A673 (cell line): ENCODE data around the gene SHQ1. TPM values are rescaled to one million over a fixed set of nuclear protein-coding genes. Genes with fewer than 3 reads are reported as not detected.

Experiments used
- BruUV-seq: library from RNA; stranded (reverse); fragments of 400-500 nt; replicated peaks from 2 replicates; lab custom pipeline; 2021; lab: Mats Ljungman, UMichigan
- CTCF ChIA-PET: fragments of 300-600 bp; sonication (Branson Sonifier 250); formaldehyde crosslinking; loops from one replicate; lab custom pipeline; 2022; ENCODE audit warnings: antibody characterized with exemption; lab: Charles Lee
- POLR2A ChIA-PET: fragments of 300-600 bp; sonication (Branson Sonifier 250); formaldehyde crosslinking; loops from one replicate; lab custom pipeline; 2022; ENCODE audit warnings: antibody characterized with exemption; ENCODE audit not compliant: low non-redundant PET; lab: Charles Lee
- DNase-seq: peaks from one replicate; pipeline ENCODE4 v3.0.0-alpha.2; 2015; ENCODE audit warnings: low spot score
- H3K27ac ChIP-seq: fragments of 200-600 bp; sonication (generic); 2 replicates; pipeline ENCODE4 v1.5.1; 2016; ENCODE audit warnings: mixed run types, low read depth, mild to moderate bottlenecking, mixed read lengths, antibody characterized with exemption, low read length; ENCODE audit not compliant: poor library complexity, severe bottlenecking
- H3K27me3 ChIP-seq: fragments of 200-600 bp; sonication (generic); replicated peaks from 2 replicates; pipeline ENCODE4 v1.6.1; 2017; ENCODE audit warnings: mixed run types, low read depth, mild to moderate bottlenecking, mixed read lengths, antibody characterized with exemption, low read length; ENCODE audit not compliant: insufficient read depth, poor library complexity
- H3K36me3 ChIP-seq: fragments of 200-600 bp; sonication (generic); 2 replicates; pipeline ENCODE4 v1.6.1; 2016; ENCODE audit warnings: mixed run types, mild to moderate bottlenecking, mixed read lengths, antibody characterized with exemption, low read length; ENCODE audit not compliant: insufficient read depth, poor library complexity, severe bottlenecking
- H3K4me1 ChIP-seq: fragments of 200-600 bp; sonication (generic); 2 replicates; pipeline ENCODE4 v1.6.1; 2017; ENCODE audit warnings: mixed run types, mild to moderate bottlenecking, mixed read lengths, antibody characterized with exemption, low read length; ENCODE audit not compliant: insufficient read depth, poor library complexity, severe bottlenecking
- H3K4me3 ChIP-seq: fragments of 200-600 bp; sonication (generic); 2 replicates; pipeline ENCODE4 v1.5.1; 2016; ENCODE audit warnings: low read depth, mixed run types, mild to moderate bottlenecking, mixed read lengths, low read length; ENCODE audit not compliant: poor library complexity, severe bottlenecking
- H3K9me3 ChIP-seq: fragments of 200-600 bp; sonication (generic); 2 replicates; pipeline ENCODE4 v1.6.1; 2016; ENCODE audit warnings: mixed run types, low read depth, mild to moderate bottlenecking, mixed read lengths, antibody characterized with exemption, low read length; ENCODE audit not compliant: poor library complexity, severe bottlenecking
- CTCF ChIP-seq: fragments of 300-800, 200-600 bp; sonication (generic); conservative IDR thresholded peaks from 2 replicates; pipeline ENCODE4 v1.5.1; 2017; ENCODE audit warnings: low read depth, mild to moderate bottlenecking, antibody characterized with exemption, low read length, moderate library complexity, mixed read lengths
- EZH2 ChIP-seq: fragments of 200-600 bp; sonication (generic); IDR thresholded peaks from 2 replicates; pipeline ENCODE4 v1.6.1; 2017; ENCODE audit warnings: borderline replicate concordance, low read depth, mild to moderate bottlenecking, mixed read lengths, antibody characterized with exemption, low read length; ENCODE audit not compliant: poor library complexity, severe bottlenecking
- intact Hi-C: fragments of 100-400 bp; cut with micrococcal nuclease; formaldehyde crosslinking; loops from one replicate; pipeline ENCODE4 v1.10.0; 2022; ENCODE audit not compliant: unreplicated experiment
- total RNA-seq: library from RNA; stranded (reverse); gene quantifications from 2 replicates; pipeline ENCODE4 v1.2.3, GENCODE V29; 2021

The SHQ1 gene
- total RNA-seq, 1 experiment from 2014 or later: 24.3 TPM

- H3K9me3 ChIP-seq: no peaks in the 10 kb centered on the region
- ChIA-PET POLR2A (no interaction called here), CTCF (no interaction called here)
- H3K4me1 ChIP-seq: peaks cover 39% of the 10 kb centered on the region
- intact Hi-C loops: loop anchor here (2.0 to 10.0 kb wide), 7 partner anchors 98 to 1096 kb away; partner anchors contain the start of genes EIF4E3 and RYBP
- H3K36me3 ChIP-seq: no peaks in the 10 kb centered on the region
- no TSS peak for BruUV-seq
- H3K27ac ChIP-seq: peak overlapping the region; percentile 71
- no peaks in the 10 kb centered on the region for H3K27me3 ChIP-seq
- TF ChIP-seq CTCF (no peak), EZH2 (no peak)
- no peak overlapping the region for H3K4me3 ChIP-seq
- DNase-seq: peak; percentile 65
Measured at GRCh38 chr3:72820415-72820814, 27.8 kb downstream of the SHQ1 start.

DNA sequence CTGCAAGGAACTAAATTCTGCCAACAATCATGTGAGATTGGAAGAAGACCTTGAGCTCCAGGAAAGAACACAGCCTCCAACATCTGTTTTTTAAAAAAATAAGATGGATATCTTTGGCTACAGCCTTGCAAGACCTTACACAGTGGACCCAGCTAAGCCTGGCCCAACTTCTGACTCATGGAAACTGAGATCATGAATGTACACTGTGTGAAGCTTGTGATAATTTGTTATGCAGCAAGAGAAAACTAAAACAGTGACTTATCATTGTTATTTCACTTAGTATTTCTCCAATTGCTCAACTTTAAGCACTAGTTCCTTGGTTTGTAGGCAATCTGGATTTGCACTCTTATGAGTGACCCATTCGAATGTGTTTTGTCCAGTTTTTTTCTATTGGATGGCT, 29.3 kb downstream of the SHQ1 start:
- no peaks in the 10 kb centered on the region for H3K9me3 ChIP-seq
- H3K36me3 ChIP-seq: no peaks in the 10 kb centered on the region
- no peak for TF ChIP-seq EZH2
- TF ChIP-seq CTCF: no peak
- BruUV-seq: no TSS peak
- no peaks in the 10 kb centered on the region for H3K27me3 ChIP-seq
- peaks cover 39% of the 10 kb centered on the region for H3K4me1 ChIP-seq
- H3K27ac ChIP-seq: no peak overlapping the region
- no peak for DNase-seq
- ChIA-PET POLR2A (no interaction called here), CTCF (no interaction called here)
- intact Hi-C loops: loop anchor here (10.0 kb wide), 1 partner anchor 154 kb away; no protein-coding TSS in a partner anchor
- no peak overlapping the region for H3K4me3 ChIP-seq

DNA sequence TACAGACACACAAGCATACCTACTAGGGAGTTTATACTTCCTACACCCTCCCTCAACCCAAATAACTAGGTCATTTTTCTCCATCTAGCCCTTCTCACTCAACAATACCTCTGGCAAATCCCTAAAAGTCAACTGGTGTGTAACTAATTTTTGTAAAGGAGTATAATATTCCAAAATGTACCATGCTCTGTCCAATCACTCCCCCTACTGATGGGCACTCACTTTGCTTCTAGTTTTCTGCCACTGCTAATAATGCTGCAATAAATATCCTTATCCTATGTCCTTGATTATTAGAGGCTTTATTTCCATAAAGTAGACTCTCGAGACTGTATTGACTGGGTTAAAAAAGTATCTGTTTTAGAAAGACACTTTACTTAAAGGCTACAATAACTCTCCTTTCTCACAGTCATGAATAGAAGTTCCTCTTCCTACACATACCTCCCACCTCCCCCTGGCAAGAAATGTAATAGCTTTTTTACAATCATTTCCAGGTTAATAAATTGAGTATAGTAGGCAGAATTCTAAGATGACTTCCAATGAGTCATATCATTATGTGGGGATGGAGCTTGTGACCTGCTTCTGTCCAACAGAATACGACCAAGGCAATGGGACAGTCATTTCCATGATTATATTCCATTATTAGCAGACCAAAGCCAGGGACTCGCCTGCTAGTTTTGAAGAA, 30.0 kb downstream of the SHQ1 start:
- TF ChIP-seq CTCF (peak; percentile 65), EZH2 (no peak)
- H3K4me1 ChIP-seq: peaks cover 39% of the 10 kb centered on the region
- BruUV-seq: no TSS peak
- no peaks in the 10 kb centered on the region for H3K36me3 ChIP-seq
- no peaks in the 10 kb centered on the region for H3K9me3 ChIP-seq
- intact Hi-C loops: loop anchor here (10.0 kb wide), 1 partner anchor 153 kb away; no protein-coding TSS in a partner anchor
- CTCF ChIA-PET: no interaction called here
- H3K27me3 ChIP-seq: no peaks in the 10 kb centered on the region
- no peak overlapping the region for H3K4me3 ChIP-seq
- peak; percentile 39 for DNase-seq
- POLR2A ChIA-PET: no interaction called here
- no peak overlapping the region for H3K27ac ChIP-seq
